NCI-H1930 (cell line): ENCODE measurements around the gene NDUFA12.
A peak's percentile ranks its signal among the peaks of the same experiment; 100 is the strongest.
"Not testable (repeated sequence)": the region's sequence is repeated elsewhere in the genome, so short reads cannot be mapped to it uniquely, and the experiment has no call there.

Experiments used
- DNase-seq, 2 experiments: peaks; one replicate each; lab custom pipeline; 2025; lab: John Stamatoyannopoulos, UW

The NDUFA12 gene

GRCh38 chr12:95003213-95003920 is at the start of gene NDUFA12:
Gene NDUFA12 (minus strand): TSS chr12:95003697. CDS start chr12:95003680, 17 bp downstream.
- peak; percentile 93 to 94 for DNase-seq

- DNase-seq: no peak
Measured at GRCh38 chr12:95051241-95051640, 47.7 kb upstream of the NDUFA12 start.

DNA sequence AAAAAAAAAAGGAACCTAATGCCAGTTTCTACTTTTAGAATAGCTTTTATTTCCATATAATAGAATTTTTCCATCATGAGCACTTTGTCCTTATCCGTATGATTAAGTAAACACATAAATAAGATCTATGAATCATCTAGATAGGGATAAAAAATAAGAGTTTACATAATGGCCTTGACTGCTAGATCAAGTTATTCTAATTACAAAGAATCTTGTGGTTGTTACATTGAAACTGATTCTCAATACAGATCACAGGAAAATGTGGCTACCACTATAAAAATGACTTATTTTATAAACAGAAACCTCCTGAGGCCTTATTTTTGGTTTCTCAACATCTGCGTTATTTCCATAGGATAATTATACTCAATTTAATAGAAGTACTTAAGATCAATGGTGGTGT is 34.4 kb upstream of the NDUFA12 start:
- no peak for DNase-seq

DNA sequence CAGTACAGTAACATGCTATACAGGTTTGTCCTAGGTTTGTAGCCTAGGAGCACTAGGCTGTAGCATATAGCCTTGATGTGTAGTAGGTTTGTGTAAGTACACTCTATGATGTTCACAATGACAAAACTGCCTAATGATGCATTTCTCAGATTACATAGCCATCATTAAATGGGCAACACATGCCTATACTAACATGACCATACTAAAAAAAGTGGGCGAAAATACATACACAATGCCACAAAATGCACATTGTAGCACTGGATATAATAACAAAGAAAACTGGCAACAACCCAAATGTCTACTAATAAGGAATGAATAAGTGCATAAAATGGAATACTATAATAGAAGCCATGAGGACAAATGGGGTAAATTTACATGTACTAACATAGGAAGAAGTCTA is 31.3 kb upstream of the NDUFA12 start:
- DNase-seq: no peak

DNA sequence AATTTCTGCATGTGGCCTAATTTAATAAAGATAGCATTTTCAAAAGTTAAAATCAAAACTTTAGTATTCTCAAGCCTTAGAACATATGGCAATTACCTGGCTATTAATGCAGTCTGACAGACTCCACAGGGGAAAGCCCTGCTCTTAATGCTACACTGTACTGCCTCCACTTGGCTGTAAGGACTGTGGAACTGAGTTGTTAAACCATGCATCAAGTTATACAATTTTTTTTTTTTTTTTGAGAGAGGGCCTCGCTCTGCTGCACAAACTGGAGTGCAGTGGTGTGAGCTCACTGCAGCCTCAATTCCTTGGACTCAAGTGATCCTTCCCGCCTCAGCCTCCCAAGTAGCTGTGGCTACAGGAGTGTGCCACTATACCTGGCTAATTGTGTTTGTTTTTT is 19.0 kb upstream of the NDUFA12 start:
- DNase-seq: no peak

DNA sequence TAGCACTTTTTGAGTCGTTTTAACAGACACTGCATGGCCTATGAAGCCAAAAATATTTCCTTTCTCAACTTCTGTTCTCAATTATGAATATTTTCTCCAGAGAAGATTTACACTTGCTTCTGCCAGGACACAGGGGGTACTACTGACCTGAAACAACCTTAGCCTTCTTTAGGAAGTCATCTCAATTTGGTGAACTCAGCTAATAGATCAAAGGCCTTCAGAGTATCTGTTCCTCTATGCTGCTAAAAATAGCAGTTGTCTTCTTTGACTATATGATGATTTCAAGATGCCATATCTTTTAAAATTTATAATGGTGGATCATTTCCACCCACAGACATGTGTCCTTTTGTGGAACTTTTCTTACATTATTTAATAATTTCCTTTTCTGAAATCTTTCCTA is 14.0 kb upstream of the NDUFA12 start:
- no peak for DNase-seq

- no peak for DNase-seq
Measured at GRCh38 chr12:95016120-95016519, 12.6 kb upstream of the NDUFA12 start.

GRCh38 chr12:95014554-95014953 is 11.1 kb upstream of the NDUFA12 start:
- no peak for DNase-seq

GRCh38 chr12:95006206-95006605 is 2.7 kb upstream of the NDUFA12 start:
- DNase-seq: no peak

DNA sequence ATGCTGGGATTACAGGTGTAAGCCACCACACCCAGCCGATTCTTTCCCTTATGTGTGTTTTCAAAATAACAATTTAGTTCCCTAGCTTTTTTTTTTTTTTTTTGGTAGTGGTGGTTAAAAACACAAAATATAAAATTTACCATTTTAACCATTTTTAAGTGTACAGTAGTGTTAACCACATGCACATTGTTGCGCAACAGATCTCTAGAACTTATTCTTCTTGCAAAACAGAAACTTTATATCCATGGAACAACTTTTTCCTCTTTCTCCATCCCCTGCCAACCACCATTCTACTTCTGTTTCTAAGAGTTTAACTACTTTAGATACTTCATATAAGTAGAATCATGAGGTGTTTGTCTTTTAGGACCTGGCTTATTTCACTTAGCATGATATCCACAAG is 1.1 kb upstream of the NDUFA12 start:
- DNase-seq: no peak

GRCh38 chr12:95003921-95004272 is 400 bp upstream of the NDUFA12 start:
- DNase-seq: no peak

- no peak for DNase-seq
Measured at GRCh38 chr12:95002754-95003153, 743 bp downstream of the NDUFA12 start.

DNA sequence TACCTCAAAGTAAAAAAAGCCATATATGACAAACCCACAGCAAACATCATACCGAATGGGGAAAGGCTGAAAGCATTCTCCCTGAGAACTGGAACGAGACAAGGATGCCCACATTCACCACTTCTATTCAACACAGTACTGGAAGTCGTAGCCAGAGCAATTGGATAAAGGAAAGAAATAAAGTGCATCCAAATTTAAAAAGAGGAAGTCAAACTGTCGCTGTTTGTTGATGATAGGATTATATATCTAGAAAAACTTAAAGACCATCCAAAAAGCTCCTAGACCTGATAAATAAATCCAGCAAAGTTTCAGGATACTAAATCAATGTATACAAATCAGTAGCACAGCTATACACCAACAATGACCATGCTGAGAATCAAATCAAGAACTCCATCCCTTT is 5.2 kb downstream of the NDUFA12 start:
- no peak for DNase-seq

GRCh38 chr12:94997726-94998125 is 5.8 kb downstream of the NDUFA12 start:
- DNase-seq: no peak

- DNase-seq: no peak
Measured at GRCh38 chr12:94997061-94997460, 6.4 kb downstream of the NDUFA12 start.

- DNase-seq: no peak
Measured at GRCh38 chr12:94994312-94994711, 9.2 kb downstream of the NDUFA12 start.

- not testable (repeated sequence) for DNase-seq
Measured at GRCh38 chr12:94993855-94994254, 9.6 kb downstream of the NDUFA12 start.

DNA sequence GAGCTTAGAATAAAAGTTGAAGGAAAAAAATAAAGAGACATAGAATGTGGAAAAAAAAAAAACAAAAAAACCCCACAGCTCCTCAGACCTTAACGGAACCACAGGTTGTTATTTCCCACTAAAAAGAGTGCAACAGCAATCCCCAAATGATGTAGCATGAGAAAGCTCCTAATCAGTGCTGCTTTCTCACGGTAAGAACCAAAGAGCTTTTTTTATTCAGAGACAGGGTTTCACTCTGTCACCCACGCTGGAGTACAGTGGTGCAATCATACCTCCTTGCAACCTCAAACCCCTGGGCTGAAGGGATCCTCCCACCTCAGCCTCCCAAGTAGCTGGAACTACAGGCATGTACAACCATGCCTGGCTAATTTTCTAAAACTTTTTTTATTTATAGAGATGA is 13.3 kb downstream of the NDUFA12 start:
- no peak for DNase-seq

DNA sequence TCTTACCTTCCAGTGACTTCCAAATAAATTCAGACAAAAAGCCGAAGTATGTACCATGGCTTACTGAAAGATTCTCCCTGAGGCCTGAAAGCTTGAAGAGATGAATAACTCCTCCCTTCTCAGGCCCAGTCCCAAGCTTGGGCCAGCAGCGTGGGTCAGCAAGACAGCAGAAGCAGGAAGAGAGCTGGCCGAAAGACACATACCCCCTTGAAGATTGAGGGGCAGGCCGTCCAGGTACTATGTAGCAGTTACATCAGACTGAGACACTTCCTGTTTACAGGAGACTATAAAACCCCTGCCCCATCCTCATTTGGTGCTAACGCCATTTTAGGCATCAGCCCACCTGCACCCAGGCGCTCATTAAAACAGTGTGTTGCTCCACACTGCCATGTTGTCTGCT is 15.0 kb downstream of the NDUFA12 start:
- DNase-seq: no peak

GRCh38 chr12:94987801-94988200 is 15.7 kb downstream of the NDUFA12 start:
- no peak for DNase-seq

- no peak for DNase-seq
Measured at GRCh38 chr12:94987076-94987669, 16.3 kb downstream of the NDUFA12 start.

DNA sequence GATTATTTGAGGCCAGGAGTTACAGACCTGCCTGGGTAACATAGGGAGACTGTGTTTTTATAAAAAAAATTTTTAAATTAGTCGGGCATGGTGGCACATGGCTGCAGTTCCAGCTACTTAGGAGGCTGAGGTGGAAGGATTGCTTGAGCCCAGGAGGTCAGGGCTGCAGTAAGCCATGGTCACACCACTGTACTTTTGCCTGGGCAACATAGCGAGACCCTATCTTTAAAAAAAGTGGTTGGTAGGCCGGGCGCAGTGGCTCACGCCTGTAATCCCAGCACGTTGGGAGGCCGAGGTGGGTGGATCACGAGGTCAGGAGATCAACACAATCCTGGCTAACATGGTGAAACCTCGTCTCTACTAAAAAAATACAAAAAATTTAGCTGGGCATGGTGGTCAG is 18.4 kb downstream of the NDUFA12 start:
- DNase-seq: not testable (repeated sequence)

DNA sequence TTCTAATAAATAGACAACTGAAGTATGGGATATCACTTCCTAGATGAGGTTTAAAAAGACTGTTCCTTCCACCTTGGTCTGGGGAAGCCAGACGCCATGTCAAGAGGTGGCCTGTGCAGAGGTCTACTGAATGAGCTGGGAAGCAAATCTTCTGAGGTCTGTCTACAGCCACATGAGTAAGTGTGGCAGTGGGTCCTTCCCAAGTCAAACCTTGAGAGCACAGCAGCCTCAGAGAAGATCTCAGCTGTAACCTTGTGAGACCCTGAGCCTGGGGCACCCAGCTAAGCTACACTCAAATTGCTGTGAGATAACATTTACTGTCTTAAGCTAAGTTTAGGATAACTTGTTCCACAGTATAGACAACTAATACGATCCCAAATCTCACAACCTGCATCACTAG is 20.2 kb downstream of the NDUFA12 start:
- DNase-seq: no peak

DNA sequence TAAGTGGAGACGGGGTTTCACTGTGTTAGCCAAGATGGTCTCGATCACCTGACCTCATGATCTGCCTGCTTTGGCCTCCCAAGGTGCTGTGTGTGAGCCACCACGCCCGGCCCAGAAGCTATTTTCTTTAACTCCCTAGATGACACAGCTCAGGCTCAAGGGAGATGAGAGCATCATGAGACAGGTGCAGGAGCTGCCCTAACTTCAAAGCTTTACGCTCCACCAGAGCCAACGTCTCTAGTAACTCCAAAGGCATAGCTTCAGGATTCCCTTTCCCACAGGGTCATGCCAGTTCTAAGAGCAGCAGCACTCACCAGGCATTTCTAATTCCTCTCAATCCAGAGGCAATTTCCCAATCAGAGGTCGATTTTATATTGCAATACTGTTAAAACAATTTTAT is 21.0 kb downstream of the NDUFA12 start:
- no peak for DNase-seq
